ENCODE data around the gene SMKR1.

The SMKR1 gene

DNA sequence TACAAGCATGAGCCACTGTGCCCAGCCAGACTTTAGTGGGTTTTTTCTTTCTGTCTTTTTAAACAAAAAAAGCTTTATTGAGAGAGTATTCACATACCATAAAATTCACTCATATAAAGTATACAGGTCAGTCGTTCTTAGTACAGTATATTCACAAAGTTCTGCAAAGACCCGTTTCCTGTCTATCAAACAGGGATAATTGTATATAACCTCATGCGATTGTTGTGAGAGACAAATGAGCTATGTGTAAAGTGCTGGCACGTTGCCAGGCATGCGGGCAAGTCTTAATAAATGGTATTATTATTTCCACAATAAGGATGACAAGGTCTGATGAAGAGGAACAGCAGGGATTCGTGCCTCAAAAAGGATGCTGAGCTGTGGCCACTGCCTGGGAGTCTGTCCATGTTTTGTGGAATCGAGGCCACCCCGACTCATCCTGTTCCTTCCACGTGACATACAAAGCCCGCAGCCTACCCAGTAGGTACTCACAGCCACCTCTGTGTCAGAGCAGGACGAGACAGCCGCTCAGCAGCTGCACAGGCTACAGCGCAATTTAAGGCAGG is 51.6 kb downstream of the SMKR1 start:
- peak; percentile 27 for DNase-seq (ENCODE audit: low read depth)
- H3K36me3 ChIP-seq (ENCODE audit: control insufficient read depth, insufficient read depth, low read length, severe bottlenecking) = no peaks in the 10 kb centered on the region

DNA sequence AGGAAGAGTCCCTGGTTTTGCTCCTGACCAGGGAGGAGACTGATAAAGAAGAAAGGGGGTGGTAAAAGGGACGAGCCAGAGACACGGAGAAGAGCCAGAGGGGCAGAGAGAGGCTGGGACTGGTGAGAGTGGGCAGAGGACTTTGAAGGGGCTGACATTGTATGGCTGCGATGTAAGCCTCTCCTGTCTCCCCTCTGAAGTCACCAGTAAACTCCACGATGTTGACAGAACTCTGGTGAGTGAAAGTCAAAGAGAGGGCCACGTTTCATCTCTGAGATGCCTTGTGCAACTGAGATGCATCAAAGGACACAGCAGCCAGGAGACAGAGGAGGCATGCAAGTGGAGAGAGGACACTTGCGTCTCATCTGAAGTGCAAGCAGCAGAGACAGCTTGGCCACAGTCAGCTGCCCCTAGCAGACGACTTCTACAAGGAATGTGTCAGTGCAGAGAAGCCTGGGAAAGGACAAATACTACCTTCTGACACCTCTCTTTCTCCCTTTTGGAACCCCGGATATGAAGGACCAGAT is 54.3 kb downstream of the SMKR1 start:
- Histone ChIP-seq H3K9ac (ENCODE audit: low read length) (no peak overlapping the region), H3K27me3 (replicated peaks; ENCODE audit: control insufficient read depth, insufficient read depth, low read length) (no peaks in the 10 kb centered on the region)
- no peak for DNase-seq (ENCODE audit: low read depth)

More for the DNA sequence above, 51.6 kb downstream of the SMKR1 start:
- Histone ChIP-seq H3K27me3 (replicated peaks; ENCODE audit: control insufficient read depth, insufficient read depth, low read length) (no peaks in the 10 kb centered on the region), H3K4me1 (ENCODE audit: control insufficient read depth, insufficient read depth, low read length) (peaks cover 5% of the 10 kb centered on the region), H3K9ac (ENCODE audit: low read length) (no peak overlapping the region), H3K4me3 (ENCODE audit: low read length) (peak overlapping the region; percentile 32), H3K9me3 (ENCODE audit: control insufficient read depth, low read length) (no peaks in the 10 kb centered on the region)

DNA sequence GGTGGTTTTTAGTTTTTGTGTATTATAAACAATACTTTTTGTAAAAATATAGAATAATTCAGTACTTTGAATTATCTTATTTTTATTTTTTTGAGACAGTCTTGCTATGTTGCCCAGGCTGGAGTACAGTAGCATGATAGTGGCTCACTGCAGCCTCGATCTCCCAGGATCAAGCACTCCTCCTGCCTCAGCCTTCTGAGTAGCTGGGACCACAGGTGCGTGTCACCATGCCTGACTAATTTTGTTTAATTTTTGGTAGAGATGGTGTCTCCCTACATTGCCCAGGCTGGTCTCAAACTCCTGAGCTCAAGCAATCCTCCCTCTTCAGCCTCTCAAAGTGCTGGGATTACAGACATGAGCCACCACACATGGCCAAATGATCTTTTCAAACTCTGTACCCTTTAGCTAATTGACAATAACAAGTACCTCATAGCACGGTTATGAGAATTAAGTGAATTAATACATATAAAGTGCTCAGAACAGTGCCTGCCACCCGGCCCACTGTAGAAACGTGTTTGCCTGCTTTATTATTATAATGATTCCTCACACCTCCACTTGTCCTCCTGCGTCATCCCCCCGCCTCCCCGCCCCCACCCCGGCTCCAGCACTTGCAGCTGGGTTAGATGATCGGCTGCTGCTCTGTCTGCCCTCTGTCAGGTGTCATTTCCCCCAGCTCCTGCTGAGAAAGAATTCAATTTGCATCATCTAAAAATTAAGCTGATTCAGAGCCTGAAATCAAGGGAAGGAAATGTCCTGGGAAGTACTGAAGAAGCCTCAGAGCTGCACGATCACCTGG is 55.6 kb downstream of the SMKR1 start:
- H3K9me3 ChIP-seq (ENCODE audit: control insufficient read depth, low read length) = no peaks in the 10 kb centered on the region
- no peaks in the 10 kb centered on the region for H3K36me3 ChIP-seq (ENCODE audit: control insufficient read depth, insufficient read depth, low read length, severe bottlenecking)
- H3K4me1 ChIP-seq (ENCODE audit: control insufficient read depth, insufficient read depth, low read length) = peaks cover 5% of the 10 kb centered on the region
- H3K9ac ChIP-seq (ENCODE audit: low read length) = no peak overlapping the region
- no peak overlapping the region for H3K4me3 ChIP-seq (ENCODE audit: low read length)
- DNase-seq (ENCODE audit: low read depth) = no peak
- no peaks in the 10 kb centered on the region for H3K27me3 ChIP-seq (replicated peaks; ENCODE audit: control insufficient read depth, insufficient read depth, low read length)

More for the DNA sequence above, 54.3 kb downstream of the SMKR1 start:
- Histone ChIP-seq H3K4me1 (ENCODE audit: control insufficient read depth, insufficient read depth, low read length) (peaks cover 5% of the 10 kb centered on the region), H3K4me3 (ENCODE audit: low read length) (no peak overlapping the region), H3K36me3 (ENCODE audit: control insufficient read depth, insufficient read depth, low read length, severe bottlenecking) (no peaks in the 10 kb centered on the region), H3K9me3 (ENCODE audit: control insufficient read depth, low read length) (no peaks in the 10 kb centered on the region)

DNA sequence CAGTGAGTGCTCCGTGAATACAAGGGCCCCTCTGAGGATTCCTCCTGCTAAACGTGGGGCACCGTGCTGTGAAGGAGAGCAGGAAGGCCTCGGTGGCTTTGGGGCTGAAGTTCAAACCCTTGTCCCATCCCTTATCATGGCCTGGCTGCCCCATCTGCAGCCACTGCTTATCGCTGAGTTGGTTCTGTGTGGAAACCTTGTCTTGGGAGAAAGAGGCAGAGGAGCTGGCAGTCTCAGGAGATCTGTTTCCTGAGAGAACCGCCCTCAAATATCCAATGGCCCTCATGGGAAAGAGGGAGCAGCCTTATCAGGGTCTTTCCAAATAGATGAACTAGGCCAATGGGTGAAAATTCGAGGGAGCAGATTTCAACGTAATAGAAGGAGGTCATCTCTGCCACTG is 57.2 kb downstream of the SMKR1 start:
- Histone ChIP-seq H3K9me3 (ENCODE audit: control insufficient read depth, low read length) (no peaks in the 10 kb centered on the region), H3K4me3 (ENCODE audit: low read length) (no peak overlapping the region), H3K4me1 (ENCODE audit: control insufficient read depth, insufficient read depth, low read length) (no peaks in the 10 kb centered on the region), H3K27me3 (replicated peaks; ENCODE audit: control insufficient read depth, insufficient read depth, low read length) (no peaks in the 10 kb centered on the region), H3K9ac (ENCODE audit: low read length) (no peak overlapping the region), H3K36me3 (ENCODE audit: control insufficient read depth, insufficient read depth, low read length, severe bottlenecking) (no peaks in the 10 kb centered on the region)
- DNase-seq (ENCODE audit: low read depth) = no peak

DNA sequence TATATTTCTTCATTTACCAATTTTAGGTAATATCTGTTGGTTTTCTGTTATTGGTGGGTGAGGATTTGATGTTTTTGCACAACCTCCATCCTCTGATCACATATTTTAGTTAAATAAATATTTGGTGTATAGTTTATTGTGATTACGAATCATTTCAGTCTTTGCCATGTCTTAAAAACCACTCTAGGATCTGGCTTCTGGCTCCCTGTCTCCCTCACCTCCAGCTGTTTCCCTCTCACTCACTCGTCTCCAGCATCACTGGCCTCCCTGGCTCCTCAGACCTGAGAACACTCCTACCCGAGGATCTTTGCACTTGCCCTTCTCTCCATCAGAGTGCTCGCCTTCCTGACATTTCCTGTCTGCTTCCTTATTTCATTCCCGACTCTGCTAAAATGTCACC is 58.5 kb downstream of the SMKR1 start:
- Histone ChIP-seq H3K4me1 (ENCODE audit: control insufficient read depth, insufficient read depth, low read length) (no peaks in the 10 kb centered on the region), H3K36me3 (ENCODE audit: control insufficient read depth, insufficient read depth, low read length, severe bottlenecking) (no peaks in the 10 kb centered on the region), H3K9ac (ENCODE audit: low read length) (no peak overlapping the region), H3K4me3 (ENCODE audit: low read length) (no peak overlapping the region), H3K27me3 (replicated peaks; ENCODE audit: control insufficient read depth, insufficient read depth, low read length) (no peaks in the 10 kb centered on the region), H3K9me3 (ENCODE audit: control insufficient read depth, low read length) (no peaks in the 10 kb centered on the region)
- no peak for DNase-seq (ENCODE audit: low read depth)

DNA sequence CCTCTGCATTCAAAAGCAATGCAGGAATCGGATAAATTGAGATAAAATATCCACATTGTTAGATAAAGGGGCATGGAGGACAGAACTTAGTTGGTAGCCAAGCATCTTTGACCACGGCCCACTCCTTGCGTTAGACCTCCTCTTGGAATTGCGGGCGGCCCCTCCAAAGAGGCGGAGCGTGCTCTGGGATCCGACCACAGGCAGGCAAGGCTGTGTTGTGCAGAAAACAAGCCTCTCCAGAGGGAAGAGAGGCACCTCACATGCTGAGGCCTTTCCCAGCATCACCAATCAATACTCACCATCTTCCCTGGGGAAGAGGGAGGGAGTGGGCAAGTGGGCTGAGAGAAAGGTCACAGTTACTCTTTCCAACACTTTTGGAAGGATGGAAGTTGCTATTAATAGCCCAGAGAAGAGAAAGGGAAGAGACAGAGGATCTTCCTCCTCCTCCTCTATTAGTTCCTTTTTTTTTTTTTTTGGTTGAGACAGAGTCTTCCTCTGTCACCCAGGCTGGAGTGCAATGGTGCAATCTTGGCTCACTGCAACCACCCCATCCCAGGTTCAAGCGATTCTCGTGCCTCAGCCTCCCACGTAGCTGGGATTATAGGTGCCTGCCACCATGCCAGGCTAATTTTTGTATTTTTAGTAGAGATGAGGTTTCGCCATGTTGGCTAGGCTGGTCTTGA is 59.5 kb downstream of the SMKR1 start:
- Histone ChIP-seq H3K4me3 (ENCODE audit: low read length) (no peak overlapping the region), H3K9ac (ENCODE audit: low read length) (no peak overlapping the region), H3K9me3 (ENCODE audit: control insufficient read depth, low read length) (no peaks in the 10 kb centered on the region), H3K4me1 (ENCODE audit: control insufficient read depth, insufficient read depth, low read length) (no peaks in the 10 kb centered on the region), H3K36me3 (ENCODE audit: control insufficient read depth, insufficient read depth, low read length, severe bottlenecking) (no peaks in the 10 kb centered on the region), H3K27me3 (replicated peaks; ENCODE audit: control insufficient read depth, insufficient read depth, low read length) (no peaks in the 10 kb centered on the region)
- no peak for DNase-seq (ENCODE audit: low read depth)

Data from adipocyte (in vitro differentiated cells).